GM10248 (cell line): ENCODE data around the gene SRRM2.

Experiments
- CTCF ChIA-PET: fragments of 300-600 bp; sonication (Branson Sonifier 250); formaldehyde crosslinking; extraction: SDS; loops from one replicate; lab custom pipeline; 2021; ENCODE audit warnings: antibody characterized with exemption; lab: Yijun Ruan, JAX
- POLR2A ChIA-PET: fragments of 350-650 bp; sonication (Branson Sonifier 250); formaldehyde crosslinking; extraction: SDS; loops from one replicate; lab custom pipeline; 2020; ENCODE audit warnings: antibody characterized with exemption; lab: Yijun Ruan, JAX
- DNase-seq: peaks from one replicate; pipeline ENCODE4 v3.0.0; 2012; ENCODE audit errors: extremely low spot score
- CTCF ChIP-seq: IDR thresholded peaks from 2 replicates; pipeline ENCODE4 v1.5.1; 2012; ENCODE audit warnings: mild to moderate bottlenecking, low read depth; ENCODE audit errors: extremely low read depth, missing control alignments, control extremely low read depth

The SRRM2 gene

GRCh38 chr16:2783581-2784357 is 31.3 kb downstream of the SRRM2 start:
- no peak for TF ChIP-seq CTCF
- no peak for DNase-seq
- ChIA-PET CTCF (interaction anchor here (1.3 to 1.5 kb wide), 2 partner anchors 17 to 26 kb away, joined by 4 read pairs; no protein-coding TSS in a partner anchor), POLR2A (interaction anchor here (0.7 to 1.2 kb wide), 2 partner anchors 14 to 707 kb away, joined by 3 to 4 read pairs; no protein-coding TSS in a partner anchor)

- TF ChIP-seq CTCF, result no peak
- ChIA-PET CTCF (interaction anchor here (1.5 kb wide), 1 partner anchor 26 kb away, joined by 4 read pairs; no protein-coding TSS in a partner anchor), POLR2A (interaction anchor here (0.7 to 1.2 kb wide), 2 partner anchors 15 to 707 kb away, joined by 3 to 4 read pairs; no protein-coding TSS in a partner anchor)
- no peak for DNase-seq
Observed at GRCh38 chr16:2784358-2785100, 32.1 kb downstream of the SRRM2 start.

GRCh38 chr16:2785101-2785991 is 32.9 kb downstream of the SRRM2 start:
- no peak for DNase-seq
- ChIA-PET POLR2A (no interaction called here), CTCF (interaction anchor here (1.5 kb wide), 1 partner anchor 27 kb away, joined by 4 read pairs; no protein-coding TSS in a partner anchor)
- no peak for TF ChIP-seq CTCF

GRCh38 chr16:2786061-2786825 is 33.8 kb downstream of the SRRM2 start:
- no peak for TF ChIP-seq CTCF
- DNase-seq, result no peak
- CTCF ChIA-PET, result no interaction called here
- POLR2A ChIA-PET, result no interaction called here

- POLR2A ChIA-PET, result no interaction called here
- TF ChIP-seq CTCF, result no peak
- CTCF ChIA-PET, result no interaction called here
- DNase-seq, result no peak
Observed at GRCh38 chr16:2786826-2787151, 34.4 kb downstream of the SRRM2 start.

GRCh38 chr16:2787406-2787805 is 35.0 kb downstream of the SRRM2 start, which contains the start of gene PRSS33:
Gene PRSS33 (minus strand): TSS chr16:2787560. CDS start chr16:2786547, 1,013 bp downstream.
- POLR2A ChIA-PET, result no interaction called here
- no peak for TF ChIP-seq CTCF
- CTCF ChIA-PET, result no interaction called here
- DNase-seq, result no peak
